Hepatocyte (in vitro differentiated cells): ENCODE data around the gene WSCD1. TPM values are rescaled to one million over a fixed set of nuclear protein-coding genes. Genes with fewer than 3 reads are reported as not detected.

Source experiments
- DNase-seq: peaks from one replicate; pipeline ENCODE4 v3.0.0-alpha.2; 2016; ENCODE audit warnings: low spot score
- H2AFZ ChIP-seq: fragments of 200-600 bp; sonication (generic); 2 replicates; pipeline ENCODE4 v1.6.0; 2016; ENCODE audit warnings: antibody characterized with exemption, mild to moderate bottlenecking
- H3K27ac ChIP-seq: fragments of 200-600 bp; sonication (generic); 2 replicates; pipeline ENCODE4 v1.5.1; 2016; ENCODE audit warnings: mild to moderate bottlenecking
- H3K27me3 ChIP-seq: fragments of 200-600 bp; sonication (generic); 2 replicates; pipeline ENCODE4 v1.6.1; 2016
- H3K36me3 ChIP-seq: fragments of 200-600 bp; sonication (generic); replicated peaks from 2 replicates; pipeline ENCODE4 v1.5.1; 2016; ENCODE audit warnings: low read depth; ENCODE audit not compliant: insufficient read depth
- H3K4me1 ChIP-seq: fragments of 200-600 bp; sonication (generic); 2 replicates; pipeline ENCODE4 v1.5.1; 2016; ENCODE audit warnings: mild to moderate bottlenecking, moderate library complexity; ENCODE audit not compliant: insufficient read depth
- H3K4me2 ChIP-seq: fragments of 200-600 bp; sonication (generic); 2 replicates; pipeline ENCODE4 v1.6.0; 2016
- H3K4me3 ChIP-seq: fragments of 200-600 bp; sonication (generic); 2 replicates; pipeline ENCODE4 v1.5.1; 2016; ENCODE audit warnings: mild to moderate bottlenecking
- H3K79me2 ChIP-seq: fragments of 200-600 bp; sonication (generic); 2 replicates; pipeline ENCODE4 v1.6.0; 2017; ENCODE audit warnings: mild to moderate bottlenecking
- H3K9me2 ChIP-seq: fragments of 200-600 bp; sonication (generic); replicated peaks from 2 replicates; pipeline ENCODE4 v1.6.0; 2017; ENCODE audit warnings: mild to moderate bottlenecking; ENCODE audit not compliant: insufficient read depth
- H3K9me3 ChIP-seq: fragments of 200-600 bp; sonication (generic); 2 replicates; pipeline ENCODE4 v1.5.1; 2016; ENCODE audit warnings: low read depth, mild to moderate bottlenecking
- H4K20me1 ChIP-seq: fragments of 200-600 bp; sonication (generic); 2 replicates; pipeline ENCODE4 v1.6.0; 2016; ENCODE audit warnings: mild to moderate bottlenecking; ENCODE audit not compliant: insufficient read depth, poor library complexity, severe bottlenecking
- EZH2 ChIP-seq: fragments of 200-600 bp; sonication (generic); IDR thresholded peaks from 2 replicates; pipeline ENCODE4 v1.6.1; 2016; ENCODE audit warnings: antibody characterized with exemption, mild to moderate bottlenecking, borderline replicate concordance
- EZH2phosphoT487 ChIP-seq: fragments of 200-600 bp; sonication (generic); IDR thresholded peaks from one replicate; pipeline ENCODE4 v1.6.1; 2018; ENCODE audit warnings: antibody characterized with exemption, mild to moderate bottlenecking, low read depth, moderate library complexity; ENCODE audit not compliant: unreplicated experiment, severe bottlenecking
- WGBS: methylation state at CpG from one replicate; pipeline ENCODE4 v1.1.6; 2016; ENCODE audit warnings: low lambda C conversion rate; ENCODE audit errors: missing lambda C conversion rate; 5-methylcytosine and 5-hydroxymethylcytosine counted together
- polyA plus RNA-seq: library from polyadenylated mRNA; unstranded; fragments of >200 nt; fragmentation: Nextera tagmentation; extraction: Ambion mirVana; gene quantifications from 2 replicates; pipeline ENCODE4 v1.2.1, GENCODE V29; 2016
- total RNA-seq: library from RNA; depleted of rRNA; stranded (reverse); fragments of >200 nt; gene quantifications from 2 replicates; pipeline ENCODE4 v1.2.3, GENCODE V29; 2014
- TF ChIP-seq, protein P1 (sequence below): fragments of 200-600 bp; sonication (generic); IDR thresholded peaks from 2 replicates; pipeline ENCODE4 v1.5.1; 2016; ENCODE audit warnings: antibody characterized with exemption, mild to moderate bottlenecking; ENCODE audit not compliant: poor library complexity

Gene WSCD1
- total and polyA plus RNA-seq, 2 experiments from 2014 or later = 1.5 to 4.4 TPM

DNA sequence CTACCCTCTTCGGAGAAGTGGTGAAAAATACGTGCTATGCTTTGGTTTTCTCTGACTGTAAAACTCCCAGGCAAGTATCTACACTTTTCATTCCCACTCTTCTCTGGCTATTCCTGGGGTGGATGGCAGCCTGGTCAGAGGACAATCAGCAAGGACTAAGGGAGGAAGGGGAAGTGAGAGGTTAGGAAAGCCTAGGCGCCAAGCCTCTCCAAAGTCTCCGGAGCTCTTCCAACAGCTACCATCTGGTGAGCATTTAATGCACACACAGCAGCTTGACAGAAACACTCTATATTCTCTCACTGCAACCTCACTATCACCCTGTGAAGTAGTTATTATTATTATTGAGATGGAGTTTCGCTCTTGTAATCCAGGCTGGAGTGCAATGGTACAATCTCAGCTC lies 65.1 kb downstream of the WSCD1 start:
- TF ChIP-seq, protein P1, sequence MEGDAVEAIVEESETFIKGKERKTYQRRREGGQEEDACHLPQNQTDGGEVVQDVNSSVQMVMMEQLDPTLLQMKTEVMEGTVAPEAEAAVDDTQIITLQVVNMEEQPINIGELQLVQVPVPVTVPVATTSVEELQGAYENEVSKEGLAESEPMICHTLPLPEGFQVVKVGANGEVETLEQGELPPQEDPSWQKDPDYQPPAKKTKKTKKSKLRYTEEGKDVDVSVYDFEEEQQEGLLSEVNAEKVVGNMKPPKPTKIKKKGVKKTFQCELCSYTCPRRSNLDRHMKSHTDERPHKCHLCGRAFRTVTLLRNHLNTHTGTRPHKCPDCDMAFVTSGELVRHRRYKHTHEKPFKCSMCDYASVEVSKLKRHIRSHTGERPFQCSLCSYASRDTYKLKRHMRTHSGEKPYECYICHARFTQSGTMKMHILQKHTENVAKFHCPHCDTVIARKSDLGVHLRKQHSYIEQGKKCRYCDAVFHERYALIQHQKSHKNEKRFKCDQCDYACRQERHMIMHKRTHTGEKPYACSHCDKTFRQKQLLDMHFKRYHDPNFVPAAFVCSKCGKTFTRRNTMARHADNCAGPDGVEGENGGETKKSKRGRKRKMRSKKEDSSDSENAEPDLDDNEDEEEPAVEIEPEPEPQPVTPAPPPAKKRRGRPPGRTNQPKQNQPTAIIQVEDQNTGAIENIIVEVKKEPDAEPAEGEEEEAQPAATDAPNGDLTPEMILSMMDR = no peak
- TF ChIP-seq EZH2 (no peak), EZH2phosphoT487 (no peak)
- Histone ChIP-seq H3K36me3 (no peaks in the 10 kb centered on the region), H3K27ac (no peak overlapping the region), H3K27me3 (no peaks in the 10 kb centered on the region), H2AFZ (no peak overlapping the region), H3K4me3 (no peak overlapping the region), H3K9me2 (no peaks in the 10 kb centered on the region), H4K20me1 (no peaks in the 10 kb centered on the region), H3K4me1 (no peaks in the 10 kb centered on the region), H3K4me2 (no peak overlapping the region), H3K79me2 (no peaks in the 10 kb centered on the region), H3K9me3 (no peaks in the 10 kb centered on the region)
- no peak for DNase-seq
- WGBS = 72% methylated on average over 5 of the region's 5 CpGs

DNA sequence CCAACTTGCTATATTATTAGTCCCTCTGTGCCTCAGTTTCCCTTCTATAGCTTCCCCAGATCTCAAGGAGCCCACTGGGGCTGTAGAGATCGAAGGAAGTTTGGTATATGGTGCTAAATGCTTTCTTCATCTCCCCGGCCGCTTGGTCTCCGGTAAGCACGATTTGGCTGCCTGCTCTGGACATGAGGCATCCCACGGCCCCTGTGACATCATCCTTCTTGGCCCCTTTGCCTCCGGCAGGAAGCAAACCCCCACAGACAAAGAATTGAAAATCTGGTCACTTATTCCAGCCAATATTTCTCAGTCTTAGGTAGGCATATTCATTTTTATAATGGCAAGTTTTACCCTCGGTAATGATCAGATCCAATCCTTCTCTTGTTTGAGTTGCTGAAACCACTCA lies 65.8 kb downstream of the WSCD1 start:
- H4K20me1 ChIP-seq = no peaks in the 10 kb centered on the region
- no peaks in the 10 kb centered on the region for H3K36me3 ChIP-seq
- no peaks in the 10 kb centered on the region for H3K79me2 ChIP-seq
- TF ChIP-seq EZH2phosphoT487 = no peak
- TF ChIP-seq, protein P1 = no peak
- no peak for TF ChIP-seq EZH2
- H3K9me2 ChIP-seq = no peaks in the 10 kb centered on the region
- DNase-seq = no peak
- no peaks in the 10 kb centered on the region for H3K9me3 ChIP-seq
- H3K4me3 ChIP-seq = no peak overlapping the region
- no peaks in the 10 kb centered on the region for H3K27me3 ChIP-seq
- no peaks in the 10 kb centered on the region for H3K4me1 ChIP-seq
- H3K27ac ChIP-seq = no peak overlapping the region
- WGBS = 91% methylated on average over 8 of the region's 8 CpGs
- no peak overlapping the region for H2AFZ ChIP-seq
- H3K4me2 ChIP-seq = no peak overlapping the region

DNA sequence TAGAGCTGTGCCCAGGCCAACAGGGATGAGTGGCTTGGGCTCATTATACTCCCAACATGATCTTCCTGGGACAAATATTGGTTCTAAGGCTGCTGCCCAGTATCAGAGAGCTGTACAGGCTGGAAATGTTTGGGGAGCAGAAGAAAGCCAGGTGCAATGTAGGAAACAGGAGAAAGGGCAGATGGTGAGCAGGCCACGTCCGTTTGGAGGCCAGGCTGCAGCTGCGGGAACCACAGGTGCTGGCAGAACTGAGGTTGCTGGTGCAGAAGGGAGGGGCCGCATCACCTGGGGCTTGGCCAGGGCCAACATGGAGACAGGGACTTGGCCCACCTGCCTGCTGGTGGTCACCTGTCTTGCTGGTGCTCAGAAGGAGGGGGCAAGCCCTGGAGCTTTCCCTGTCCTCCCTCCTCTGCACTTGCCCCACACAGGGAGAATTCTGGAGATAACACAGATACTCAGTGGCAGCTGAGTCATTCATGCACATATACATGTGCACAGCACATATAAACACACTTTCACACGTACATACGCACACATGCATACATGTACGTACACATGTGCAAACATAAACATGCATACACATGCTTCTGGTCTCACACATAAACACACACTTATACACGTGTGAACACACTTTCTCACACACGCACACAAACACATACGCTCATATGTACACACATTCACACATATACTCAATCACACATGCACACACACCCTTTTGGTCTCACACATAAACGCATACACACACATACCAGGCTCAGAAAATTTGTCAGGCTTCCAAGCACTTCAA lies 67.7 kb downstream of the WSCD1 start:
- Histone ChIP-seq H3K36me3 (no peaks in the 10 kb centered on the region), H3K79me2 (no peaks in the 10 kb centered on the region), H3K27ac (no peak overlapping the region), H2AFZ (no peak overlapping the region), H3K9me3 (no peaks in the 10 kb centered on the region), H3K4me2 (no peak overlapping the region), H3K27me3 (peaks cover 4% of the 10 kb centered on the region), H3K4me3 (no peak overlapping the region), H3K4me1 (no peaks in the 10 kb centered on the region), H4K20me1 (no peaks in the 10 kb centered on the region), H3K9me2 (no peaks in the 10 kb centered on the region)
- TF ChIP-seq, protein P1 = no peak
- no peak for TF ChIP-seq EZH2phosphoT487
- TF ChIP-seq EZH2 = no peak
- 85% methylated on average over 11 of the region's 11 CpGs for WGBS
- no peak for DNase-seq
